ENCODE measurements around the gene BMERB1. TPM values are rescaled to one million over a fixed set of nuclear protein-coding genes. Genes with fewer than 3 reads are reported as not detected.

Gene BMERB1
- polyA plus RNA-seq, 1 of the 3 experiments (the other 2 are of a cell fraction) = 33.9 TPM

GRCh38 chr16:15552507-15552906 is 118.1 kb downstream of the BMERB1 start (continued):
- TF ChIP-seq USF2 (IDR thresholded peaks at IDR 0.05; ENCODE audit: borderline replicate concordance, low read depth, low read length) (no peak), SMC3 (IDR thresholded peaks at IDR 0.05; ENCODE audit: low read depth, low read length) (no peak), POLR2AphosphoS5 (IDR thresholded peaks at IDR 0.05; ENCODE audit: low read depth, low read length) (no peak), USF1 (IDR thresholded peaks at IDR 0.05; ENCODE audit: borderline replicate concordance, low read depth) (no peak), CTCF (IDR thresholded peaks at IDR 0.05) (no peak), ELF1 (IDR thresholded peaks at IDR 0.05) (no peak), TEAD4 (IDR thresholded peaks at IDR 0.05; ENCODE audit: borderline replicate concordance, insufficient read depth) (no peak), MAX (IDR thresholded peaks at IDR 0.05; ENCODE audit: low read depth) (no peak), YY1 (IDR thresholded peaks at IDR 0.05; ENCODE audit: low read depth) (no peak), FOXM1 (IDR thresholded peaks at IDR 0.05; ENCODE audit: low read depth) (no peak)

- 87% methylated on average over 10 of the region's 10 CpGs for WGBS (ENCODE audit: low lambda C conversion rate)
- H3K9ac ChIP-seq = no peak overlapping the region
- TF ChIP-seq EZH2phosphoT487 (IDR thresholded peaks at IDR 0.05; ENCODE audit: borderline replicate concordance, low read depth) (no peak), GABPA (IDR thresholded peaks at IDR 0.05; ENCODE audit: low read depth) (no peak)
- no peak overlapping the region for H3K4me3 ChIP-seq (ENCODE audit: low read depth in 2 of 2, low read length in 1 of 2)
- no peaks in the 10 kb centered on the region for H3K9me3 ChIP-seq
- H3K36me3 ChIP-seq (replicated peaks in 1 of 2; ENCODE audit: control insufficient read depth in 1 of 2, insufficient read depth in 2 of 2, low read length in 1 of 2) = no peaks in the 10 kb centered on the region
- H4K20me1 ChIP-seq (ENCODE audit: insufficient read depth) = 0 out of 2 replicates have a peak, but pooled peaks cover 7% of the 10 kb centered on the region
- no peak overlapping the region for H3K27ac ChIP-seq (ENCODE audit: low read depth in 2 of 2, low read length in 1 of 2)
- H3F3A ChIP-seq (replicated peaks; ENCODE audit: insufficient read depth) = no peaks in the 10 kb centered on the region
- H3K79me2 ChIP-seq (ENCODE audit: insufficient read depth) = no peaks in the 10 kb centered on the region
- ChIA-PET POLR2A (no interaction called here), CTCF (interaction anchor here (4.5 kb wide), 1 partner anchor 127 kb away, joined by 62 read pairs; no protein-coding TSS in a partner anchor)
- H3K27me3 ChIP-seq (ENCODE audit: insufficient read depth) = no peaks in the 10 kb centered on the region
- no peaks in the 10 kb centered on the region; a peak in 1 of 4 replicates for H3K4me1 ChIP-seq (ENCODE audit: control insufficient read depth in 1 of 2, insufficient read depth in 2 of 2, low read depth in 1 of 2, low read length in 1 of 2)
- no peak overlapping the region for H3K4me2 ChIP-seq
- DNase-seq = no peak
- H2AFZ ChIP-seq (ENCODE audit: low read depth) = no peak overlapping the region
- no peaks in the 10 kb centered on the region for H3K9me2 ChIP-seq
These were observed 119.1 kb downstream of the BMERB1 start for GRCh38 chr16:15553313-15554088.
